Activated CD4-positive, alpha-beta T cell treated with anti-CD3 and anti-CD28 coated beads, Interleukin-2, amount 10 ng/mL, durations not matched to agents 7 days and 5 days (primary cell): ENCODE results near the gene MMAB. TPM values are rescaled to one million over a fixed set of nuclear protein-coding genes. Genes with fewer than 3 reads are reported as not detected.

Experiments
- CTCF ChIA-PET: fragments of 350-600 bp; sonication (Branson Sonifier 250); formaldehyde crosslinking; loops from one replicate; lab custom pipeline; 2021; ENCODE audit warnings: antibody characterized with exemption; lab: Charles Lee
- POLR2A ChIA-PET: fragments of 350-600 bp; sonication (Branson Sonifier 250); formaldehyde crosslinking; loops from one replicate; lab custom pipeline; 2021; ENCODE audit warnings: antibody characterized with exemption; lab: Charles Lee
- DNase-seq: peaks from one replicate; pipeline ENCODE4 v3.0.0-alpha.2; 2020
- H3K27ac Mint-ChIP-seq: one replicate; pipeline ENCODE4 v1.8.0; 2021; ENCODE audit warnings: mild to moderate bottlenecking, moderate library complexity, mixed read lengths
- H3K27me3 Mint-ChIP-seq: one replicate; pipeline ENCODE4 v1.8.0; 2021; ENCODE audit warnings: mixed read lengths
- H3K36me3 Mint-ChIP-seq: one replicate; pipeline ENCODE4 v1.8.0; 2021; ENCODE audit warnings: low read depth, mixed read lengths
- H3K4me1 Mint-ChIP-seq: one replicate; pipeline ENCODE4 v1.8.0; 2021; ENCODE audit warnings: mixed read lengths
- H3K4me3 Mint-ChIP-seq: one replicate; pipeline ENCODE4 v1.8.0; 2021; ENCODE audit warnings: mild to moderate bottlenecking, moderate library complexity, mixed read lengths
- H3K9me3 Mint-ChIP-seq: one replicate; pipeline ENCODE4 v1.8.0; 2021; ENCODE audit warnings: mixed read lengths
- total RNA-seq, 2 experiments: library from RNA; stranded (reverse); gene quantifications; one replicate each; pipeline ENCODE4 v1.2.3, GENCODE V29; 2021

The MMAB gene
- total RNA-seq, 2 experiments from 2014 or later = 21.4 to 25.7 TPM

- Mint-ChIP-seq H3K4me1 (peaks cover 16% of the 10 kb centered on the region), H3K27me3 (peaks cover 25% of the 10 kb centered on the region), H3K4me3 (no peak overlapping the region), H3K36me3 (no peaks in the 10 kb centered on the region), H3K9me3 (no peaks in the 10 kb centered on the region), H3K27ac (no peak overlapping the region)
- CTCF ChIA-PET = no interaction called here
- no peak for DNase-seq
- POLR2A ChIA-PET = no interaction called here
These were observed 23.0 kb downstream of the MMAB start for GRCh38 chr12:109550281-109550680.

GRCh38 chr12:109549613-109550270 is 23.6 kb downstream of the MMAB start:
- ChIA-PET POLR2A (no interaction called here), CTCF (interaction anchor here (0.6 to 0.7 kb wide), 2 partner anchors 172 to 1768 kb away, joined by 3 read pairs; no protein-coding TSS in a partner anchor)
- Mint-ChIP-seq H3K9me3 (no peaks in the 10 kb centered on the region), H3K36me3 (no peaks in the 10 kb centered on the region), H3K4me1 (peaks cover 22% of the 10 kb centered on the region), H3K27ac (no peak overlapping the region), H3K27me3 (peaks cover 27% of the 10 kb centered on the region), H3K4me3 (no peak overlapping the region)
- no peak for DNase-seq

GRCh38 chr12:109548258-109548657 is 25.0 kb downstream of the MMAB start:
- Mint-ChIP-seq H3K9me3 (no peaks in the 10 kb centered on the region), H3K4me3 (no peak overlapping the region), H3K36me3 (no peaks in the 10 kb centered on the region), H3K27ac (no peak overlapping the region), H3K27me3 (peaks cover 27% of the 10 kb centered on the region), H3K4me1 (peaks cover 28% of the 10 kb centered on the region)
- CTCF ChIA-PET = no interaction called here
- POLR2A ChIA-PET = no interaction called here
- no peak for DNase-seq

- H3K4me3 Mint-ChIP-seq = no peak overlapping the region
- H3K4me1 Mint-ChIP-seq = peaks cover 25% of the 10 kb centered on the region
- peaks cover 27% of the 10 kb centered on the region for H3K27me3 Mint-ChIP-seq
- ChIA-PET POLR2A (no interaction called here), CTCF (interaction anchor here (1.0 kb wide), 1 partner anchor 13 kb away, joined by 3 read pairs; no protein-coding TSS in a partner anchor)
- H3K36me3 Mint-ChIP-seq = no peaks in the 10 kb centered on the region
- no peak for DNase-seq
- H3K9me3 Mint-ChIP-seq = no peaks in the 10 kb centered on the region
- H3K27ac Mint-ChIP-seq = peak overlapping the region; percentile 77
These were observed 26.0 kb downstream of the MMAB start for GRCh38 chr12:109547286-109547685.

GRCh38 chr12:109545826-109546225 is 27.5 kb downstream of the MMAB start:
- peaks cover 27% of the 10 kb centered on the region for H3K27me3 Mint-ChIP-seq
- H3K9me3 Mint-ChIP-seq = no peaks in the 10 kb centered on the region
- ChIA-PET POLR2A (no interaction called here), CTCF (no interaction called here)
- DNase-seq = no peak
- no peak overlapping the region for H3K27ac Mint-ChIP-seq
- no peaks in the 10 kb centered on the region for H3K36me3 Mint-ChIP-seq
- H3K4me3 Mint-ChIP-seq = no peak overlapping the region
- H3K4me1 Mint-ChIP-seq = peaks cover 25% of the 10 kb centered on the region

- peak; percentile 39 for DNase-seq
- H3K9me3 Mint-ChIP-seq = no peaks in the 10 kb centered on the region
- no peaks in the 10 kb centered on the region for H3K36me3 Mint-ChIP-seq
- H3K27me3 Mint-ChIP-seq = peaks cover 26% of the 10 kb centered on the region
- POLR2A ChIA-PET = no interaction called here
- peaks cover 25% of the 10 kb centered on the region for H3K4me1 Mint-ChIP-seq
- H3K4me3 Mint-ChIP-seq = no peak overlapping the region
- CTCF ChIA-PET = no interaction called here
- H3K27ac Mint-ChIP-seq = peak overlapping the region; percentile 79
These were observed 28.3 kb downstream of the MMAB start for GRCh38 chr12:109544955-109545531.

GRCh38 chr12:109542876-109543275 is 30.4 kb downstream of the MMAB start:
- Mint-ChIP-seq H3K27me3 (peaks cover 14% of the 10 kb centered on the region), H3K4me3 (no peak overlapping the region), H3K9me3 (no peaks in the 10 kb centered on the region), H3K36me3 (no peaks in the 10 kb centered on the region), H3K27ac (no peak overlapping the region), H3K4me1 (peaks cover 15% of the 10 kb centered on the region)
- ChIA-PET CTCF (interaction anchor here (1.1 kb wide), 1 partner anchor 30 kb away, joined by 3 read pairs; the partner anchor contains the start of genes MMAB and MVK), POLR2A (interaction anchor here (0.7 kb wide), 1 partner anchor 153 kb away, joined by 3 read pairs; no protein-coding TSS in a partner anchor)
- no peak for DNase-seq

GRCh38 chr12:109542014-109542413 is 31.3 kb downstream of the MMAB start:
- H3K27ac Mint-ChIP-seq = no peak overlapping the region
- CTCF ChIA-PET = no interaction called here
- peaks cover 5% of the 10 kb centered on the region for H3K27me3 Mint-ChIP-seq
- H3K36me3 Mint-ChIP-seq = no peaks in the 10 kb centered on the region
- H3K4me1 Mint-ChIP-seq = peaks cover 15% of the 10 kb centered on the region
- H3K4me3 Mint-ChIP-seq = no peak overlapping the region
- no peak for DNase-seq
- H3K9me3 Mint-ChIP-seq = no peaks in the 10 kb centered on the region
- POLR2A ChIA-PET = no interaction called here

GRCh38 chr12:109541413-109541726 is 31.9 kb downstream of the MMAB start:
- DNase-seq = no peak
- Mint-ChIP-seq H3K9me3 (no peaks in the 10 kb centered on the region), H3K27me3 (peaks cover 2% of the 10 kb centered on the region), H3K4me1 (peaks cover 15% of the 10 kb centered on the region), H3K4me3 (no peak overlapping the region), H3K27ac (no peak overlapping the region), H3K36me3 (no peaks in the 10 kb centered on the region)
- ChIA-PET POLR2A (no interaction called here), CTCF (interaction anchor here (1.0 to 1.5 kb wide), 2 partner anchors 22 to 130 kb away, joined by 3 read pairs; no protein-coding TSS in a partner anchor)

GRCh38 chr12:109540526-109541412 is 32.5 kb downstream of the MMAB start:
- DNase-seq = no peak
- Mint-ChIP-seq H3K27me3 (peaks cover 2% of the 10 kb centered on the region), H3K4me1 (peaks cover 15% of the 10 kb centered on the region), H3K27ac (no peak overlapping the region), H3K4me3 (no peak overlapping the region), H3K36me3 (no peaks in the 10 kb centered on the region), H3K9me3 (no peaks in the 10 kb centered on the region)
- ChIA-PET POLR2A (no interaction called here), CTCF (interaction anchor here (1.0 to 1.5 kb wide), 2 partner anchors 23 to 131 kb away, joined by 3 read pairs; no protein-coding TSS in a partner anchor)

- no peak for DNase-seq
- Mint-ChIP-seq H3K27me3 (no peaks in the 10 kb centered on the region), H3K36me3 (no peaks in the 10 kb centered on the region), H3K4me3 (no peak overlapping the region), H3K27ac (no peak overlapping the region), H3K9me3 (no peaks in the 10 kb centered on the region), H3K4me1 (peaks cover 4% of the 10 kb centered on the region)
- CTCF ChIA-PET = interaction anchor here (1.1 kb wide), 1 partner anchor 13 kb away, joined by 3 read pairs; no protein-coding TSS in a partner anchor
- POLR2A ChIA-PET = no interaction called here
These were observed 33.8 kb downstream of the MMAB start for GRCh38 chr12:109539508-109539907.

- Mint-ChIP-seq H3K4me3 (no peak overlapping the region), H3K27ac (no peak overlapping the region), H3K9me3 (no peaks in the 10 kb centered on the region), H3K36me3 (no peaks in the 10 kb centered on the region), H3K27me3 (no peaks in the 10 kb centered on the region), H3K4me1 (no peaks in the 10 kb centered on the region)
- ChIA-PET CTCF (interaction anchor here (0.5 to 1.6 kb wide), 2 partner anchors 22 to 311 kb away, joined by 3 to 5 read pairs; no protein-coding TSS in a partner anchor), POLR2A (no interaction called here)
- DNase-seq = no peak
These were observed 35.0 kb downstream of the MMAB start for GRCh38 chr12:109538191-109538863.
